PC-3 (cell line): ENCODE data around the gene PM20D2.

Source experiments
- EZH2 ChIP-seq: fragments of 300-600 bp; sonication (generic); IDR thresholded peaks from one replicate; pipeline ENCODE4 v1.6.1; 2017; ENCODE audit warnings: antibody characterized with exemption, mild to moderate bottlenecking, low read length; ENCODE audit not compliant: unreplicated experiment
- TF ChIP-seq, protein P1 (sequence below): fragments of 300-600 bp; sonication (generic); conservative IDR thresholded peaks from 2 replicates; pipeline ENCODE4 v1.5.1; 2017; ENCODE audit warnings: antibody characterized with exemption, low read depth, mild to moderate bottlenecking, low read length

GRCh38 chr6:89145091-89145955 is 532 bp upstream of the PM20D2 start:
- TF ChIP-seq, protein P1, sequence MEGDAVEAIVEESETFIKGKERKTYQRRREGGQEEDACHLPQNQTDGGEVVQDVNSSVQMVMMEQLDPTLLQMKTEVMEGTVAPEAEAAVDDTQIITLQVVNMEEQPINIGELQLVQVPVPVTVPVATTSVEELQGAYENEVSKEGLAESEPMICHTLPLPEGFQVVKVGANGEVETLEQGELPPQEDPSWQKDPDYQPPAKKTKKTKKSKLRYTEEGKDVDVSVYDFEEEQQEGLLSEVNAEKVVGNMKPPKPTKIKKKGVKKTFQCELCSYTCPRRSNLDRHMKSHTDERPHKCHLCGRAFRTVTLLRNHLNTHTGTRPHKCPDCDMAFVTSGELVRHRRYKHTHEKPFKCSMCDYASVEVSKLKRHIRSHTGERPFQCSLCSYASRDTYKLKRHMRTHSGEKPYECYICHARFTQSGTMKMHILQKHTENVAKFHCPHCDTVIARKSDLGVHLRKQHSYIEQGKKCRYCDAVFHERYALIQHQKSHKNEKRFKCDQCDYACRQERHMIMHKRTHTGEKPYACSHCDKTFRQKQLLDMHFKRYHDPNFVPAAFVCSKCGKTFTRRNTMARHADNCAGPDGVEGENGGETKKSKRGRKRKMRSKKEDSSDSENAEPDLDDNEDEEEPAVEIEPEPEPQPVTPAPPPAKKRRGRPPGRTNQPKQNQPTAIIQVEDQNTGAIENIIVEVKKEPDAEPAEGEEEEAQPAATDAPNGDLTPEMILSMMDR = no peak
- no peak for TF ChIP-seq EZH2
